GM19193 (cell line): ENCODE data around the gene CDH16.

Experiments
- POLR2A ChIP-seq: IDR thresholded peaks from 4 replicates; pipeline ENCODE4 v1.6.1; 2011; ENCODE audit not compliant: insufficient read depth, insufficient read length; ENCODE audit errors: extremely low read depth

Gene CDH16, protein sequence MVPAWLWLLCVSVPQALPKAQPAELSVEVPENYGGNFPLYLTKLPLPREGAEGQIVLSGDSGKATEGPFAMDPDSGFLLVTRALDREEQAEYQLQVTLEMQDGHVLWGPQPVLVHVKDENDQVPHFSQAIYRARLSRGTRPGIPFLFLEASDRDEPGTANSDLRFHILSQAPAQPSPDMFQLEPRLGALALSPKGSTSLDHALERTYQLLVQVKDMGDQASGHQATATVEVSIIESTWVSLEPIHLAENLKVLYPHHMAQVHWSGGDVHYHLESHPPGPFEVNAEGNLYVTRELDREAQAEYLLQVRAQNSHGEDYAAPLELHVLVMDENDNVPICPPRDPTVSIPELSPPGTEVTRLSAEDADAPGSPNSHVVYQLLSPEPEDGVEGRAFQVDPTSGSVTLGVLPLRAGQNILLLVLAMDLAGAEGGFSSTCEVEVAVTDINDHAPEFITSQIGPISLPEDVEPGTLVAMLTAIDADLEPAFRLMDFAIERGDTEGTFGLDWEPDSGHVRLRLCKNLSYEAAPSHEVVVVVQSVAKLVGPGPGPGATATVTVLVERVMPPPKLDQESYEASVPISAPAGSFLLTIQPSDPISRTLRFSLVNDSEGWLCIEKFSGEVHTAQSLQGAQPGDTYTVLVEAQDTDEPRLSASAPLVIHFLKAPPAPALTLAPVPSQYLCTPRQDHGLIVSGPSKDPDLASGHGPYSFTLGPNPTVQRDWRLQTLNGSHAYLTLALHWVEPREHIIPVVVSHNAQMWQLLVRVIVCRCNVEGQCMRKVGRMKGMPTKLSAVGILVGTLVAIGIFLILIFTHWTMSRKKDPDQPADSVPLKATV

DNA sequence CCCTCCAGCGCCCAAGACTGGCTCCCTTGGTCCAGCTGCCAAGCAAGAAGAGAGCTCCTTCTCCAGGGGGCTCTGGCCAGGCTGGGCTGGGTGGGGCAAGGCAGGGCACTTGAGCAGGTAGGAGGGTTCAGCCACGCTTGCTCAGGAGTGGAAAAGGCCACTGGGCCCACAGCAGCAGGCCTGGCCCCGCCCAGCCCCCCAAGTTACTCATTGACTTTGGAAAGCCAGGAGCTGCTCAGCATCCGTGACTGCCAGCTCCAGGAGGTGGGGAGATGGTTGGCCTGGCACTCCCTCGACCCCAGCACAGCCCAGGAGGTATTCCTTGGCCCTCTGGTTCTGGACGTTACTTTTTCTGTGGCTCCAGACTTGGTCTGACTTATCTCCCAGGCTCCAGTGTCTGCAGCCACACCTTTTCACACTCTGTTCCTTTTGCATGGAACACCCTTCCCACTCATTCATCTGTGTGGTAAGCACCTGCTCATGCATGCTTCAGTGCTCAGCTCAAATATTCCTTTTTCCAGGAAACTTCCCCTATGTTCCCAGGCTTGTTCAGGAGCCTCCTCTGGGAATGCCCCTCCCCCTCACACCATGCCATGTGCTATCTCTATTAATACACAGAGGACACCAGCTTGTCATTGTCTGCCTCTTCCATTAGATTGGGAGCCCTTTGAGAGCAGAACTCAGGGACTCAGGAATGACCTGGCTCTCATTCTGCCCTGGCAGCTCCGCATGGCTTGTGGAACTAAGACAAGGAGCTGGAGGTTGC, at the start of gene CDH16:
Gene CDH16 (minus strand): TSS at position 83 of the 766 bp plus-strand sequence. CDS start 820 bp downstream, outside the sequence.
- no peak for TF ChIP-seq POLR2A

DNA sequence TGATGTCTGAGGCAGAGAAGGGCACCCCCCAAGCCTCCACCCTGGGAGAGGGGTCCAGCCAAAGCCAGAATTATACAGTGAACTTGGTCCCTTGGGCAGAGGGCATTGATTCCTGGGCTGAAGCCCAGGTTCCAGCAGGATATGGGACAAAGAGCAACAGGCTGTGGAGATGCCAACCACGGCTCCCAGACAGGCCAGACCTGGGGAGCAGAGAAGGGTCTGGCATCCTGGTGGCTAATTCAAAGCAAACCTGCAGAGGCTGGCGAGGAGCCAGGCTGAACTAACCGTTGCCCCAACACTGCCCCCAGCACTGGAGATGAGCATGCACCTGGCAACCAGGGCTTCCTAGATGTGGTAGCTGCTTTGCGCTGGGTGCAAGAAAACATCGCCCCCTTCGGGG, 45.4 kb upstream of the CDH16 start:
- TF ChIP-seq POLR2A, result no peak

DNA sequence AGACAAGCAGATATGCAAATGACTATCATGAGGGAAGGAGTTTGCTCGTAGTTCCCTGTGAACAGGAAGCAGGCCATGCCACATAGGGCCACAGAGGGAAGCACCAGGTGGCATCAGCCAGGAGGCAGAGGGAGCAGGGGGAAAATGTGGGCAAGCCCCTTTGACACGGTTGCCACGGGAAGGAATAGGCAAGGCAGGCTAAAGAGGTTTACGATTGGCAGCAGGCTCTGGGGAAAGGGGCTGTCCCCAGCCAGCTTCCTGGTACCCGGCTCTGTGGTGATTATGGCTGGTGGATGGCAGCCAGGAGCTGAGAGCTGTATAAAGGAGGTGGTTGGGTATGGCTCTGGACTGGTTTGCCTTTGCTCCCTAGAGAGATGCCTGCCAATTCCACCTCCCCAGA, 43.2 kb upstream of the CDH16 start:
- no peak for TF ChIP-seq POLR2A

DNA sequence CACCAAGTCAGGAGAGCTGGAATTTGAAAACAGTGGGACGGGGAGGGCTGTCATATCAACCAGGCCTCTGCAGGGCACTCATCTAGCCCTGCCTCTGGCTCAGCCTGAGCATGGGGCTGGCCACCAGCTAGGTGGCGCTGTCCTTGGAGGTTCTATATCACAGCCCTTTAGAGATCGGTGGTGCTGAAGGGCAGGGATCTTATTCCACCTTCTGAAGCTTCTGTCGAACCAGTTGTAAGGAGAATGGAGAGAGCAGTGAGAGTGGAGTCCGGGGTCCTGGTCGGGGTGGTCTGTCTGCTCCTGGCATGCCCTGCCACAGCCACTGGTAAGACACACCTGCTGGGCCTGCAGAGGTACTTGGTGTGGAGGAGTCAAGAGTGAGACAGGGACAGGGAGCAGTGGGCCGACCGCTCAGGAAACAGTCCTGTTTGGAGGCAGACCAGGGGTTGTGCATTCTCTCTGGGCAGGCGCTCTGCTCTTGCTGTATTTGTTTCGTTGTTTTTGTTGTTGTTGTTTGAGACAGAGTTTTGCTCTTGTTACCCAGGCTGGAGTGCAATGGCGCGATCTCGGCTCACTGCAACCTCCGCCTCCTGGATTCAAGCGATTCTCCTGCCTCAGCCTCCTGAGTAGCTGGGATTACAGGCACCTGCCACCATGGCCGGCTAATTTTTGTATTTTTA, 42.5 kb upstream of the CDH16 start, which contains the start of gene CES3:
Gene CES3 (plus strand): TSS at position 202 of the 680 bp plus-strand sequence. CDS start 42 bp downstream, at position 244.
- TF ChIP-seq POLR2A, result no peak

DNA sequence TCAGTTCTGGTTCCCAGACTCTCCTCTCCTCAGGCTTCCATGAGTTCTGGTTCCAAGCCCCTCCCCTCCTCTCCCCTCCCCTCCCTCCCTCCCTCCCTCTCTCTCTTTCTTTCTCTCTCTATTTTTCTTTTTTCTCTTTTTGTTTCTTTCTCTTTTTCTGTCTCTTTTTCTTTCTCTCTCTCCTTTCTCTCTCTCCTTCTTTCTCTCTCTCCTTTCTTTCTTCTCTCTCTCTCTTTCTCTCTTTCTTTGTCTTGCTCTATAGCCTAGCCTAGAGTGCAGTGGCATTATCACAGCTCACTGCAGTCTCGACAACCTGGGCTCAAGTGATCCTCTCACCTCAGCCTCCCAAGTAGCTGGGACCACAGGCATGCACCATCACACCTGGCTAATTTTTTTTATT, 41.6 kb upstream of the CDH16 start:
- TF ChIP-seq POLR2A, result no peak

DNA sequence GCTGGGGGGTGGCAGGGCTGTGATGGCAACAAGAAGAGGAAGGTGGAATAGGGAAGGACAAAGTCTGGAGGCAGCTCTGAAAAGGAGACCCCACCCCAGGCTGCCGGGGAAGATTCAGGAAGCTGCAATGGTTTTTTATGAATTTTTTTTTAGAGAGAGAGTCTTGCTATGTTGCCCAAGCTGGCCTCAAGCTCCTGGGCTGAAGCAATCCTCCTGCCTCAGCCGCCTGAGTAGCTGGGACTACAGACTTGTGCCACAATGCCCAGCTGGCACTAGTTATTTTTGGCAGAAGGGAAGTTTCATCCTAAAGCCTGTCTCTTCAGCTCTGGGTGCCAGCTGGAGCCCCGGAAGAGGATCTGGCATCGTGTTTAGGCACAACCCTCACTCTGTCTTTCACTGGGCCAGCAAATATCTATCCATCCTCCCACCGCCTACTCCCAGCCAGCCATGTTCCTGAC, 41.0 kb upstream of the CDH16 start:
- TF ChIP-seq POLR2A, result no peak

DNA sequence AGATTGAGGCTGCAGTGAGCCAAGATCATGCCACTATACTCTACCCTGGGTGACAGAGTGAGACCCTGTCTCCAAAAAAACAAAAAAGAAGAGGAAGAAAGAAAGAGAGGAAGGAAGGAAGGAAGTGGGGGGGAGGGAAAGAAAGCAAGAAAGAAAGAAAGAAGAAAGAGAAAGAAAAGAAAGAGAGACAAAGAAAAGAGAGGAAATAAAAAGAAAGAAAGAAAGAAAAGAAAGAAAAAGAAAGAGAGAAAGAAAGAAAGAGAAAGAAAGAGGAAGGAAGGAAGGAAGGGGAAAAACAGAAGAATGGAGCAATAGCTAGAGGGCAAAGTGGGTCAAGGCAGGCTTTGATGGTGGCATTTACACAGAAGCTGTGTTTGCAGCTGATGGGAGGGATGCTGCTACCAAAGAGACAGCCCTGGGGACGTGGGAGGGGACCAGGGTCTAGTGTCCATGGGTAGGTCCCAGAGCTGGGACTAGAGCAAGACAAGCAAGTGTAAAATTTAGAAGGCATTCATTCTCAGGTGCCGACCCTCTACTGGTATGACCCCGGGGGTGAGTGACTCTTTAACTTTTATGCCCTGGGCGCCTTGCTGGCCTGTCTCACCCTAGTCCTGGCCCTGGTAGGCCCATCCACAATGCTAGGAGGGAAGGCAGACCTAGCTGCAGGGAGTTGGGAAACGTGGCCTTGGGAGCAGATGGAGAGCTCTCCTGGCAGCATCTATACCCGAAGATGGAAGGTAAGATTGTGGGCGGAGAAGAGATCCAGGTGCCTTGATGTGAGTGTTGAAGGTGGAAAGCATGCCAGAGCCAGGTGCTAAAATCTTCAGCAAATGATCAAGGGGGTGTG, 40.4 kb upstream of the CDH16 start:
- TF ChIP-seq POLR2A, result no peak

DNA sequence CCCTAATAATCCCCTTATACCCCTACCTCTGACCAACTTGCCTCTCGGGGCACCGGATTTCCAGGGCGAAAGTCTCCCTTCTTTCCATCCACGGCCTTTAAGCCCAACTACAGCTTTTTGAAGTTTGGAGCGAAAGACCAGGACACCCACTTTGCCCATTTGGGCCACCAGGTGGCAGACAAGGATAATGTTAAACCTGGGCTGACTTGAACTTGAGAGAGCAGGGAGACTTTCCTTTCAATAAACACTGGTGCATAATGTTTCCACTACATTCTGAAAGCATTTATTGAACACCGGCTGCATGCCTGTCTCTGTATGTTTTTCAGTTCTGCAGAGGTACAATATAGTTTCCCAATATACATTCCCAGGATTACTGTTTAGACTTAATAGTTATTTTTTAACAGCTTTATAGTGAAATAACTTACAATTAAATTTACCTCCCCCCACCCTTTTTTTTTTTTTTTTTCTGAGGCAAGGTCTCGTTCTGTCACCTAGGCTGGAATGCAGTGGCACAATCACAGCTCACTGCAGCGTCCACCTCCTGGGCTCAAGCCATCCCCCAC, 35.5 kb upstream of the CDH16 start:
- TF ChIP-seq POLR2A, result no peak

DNA sequence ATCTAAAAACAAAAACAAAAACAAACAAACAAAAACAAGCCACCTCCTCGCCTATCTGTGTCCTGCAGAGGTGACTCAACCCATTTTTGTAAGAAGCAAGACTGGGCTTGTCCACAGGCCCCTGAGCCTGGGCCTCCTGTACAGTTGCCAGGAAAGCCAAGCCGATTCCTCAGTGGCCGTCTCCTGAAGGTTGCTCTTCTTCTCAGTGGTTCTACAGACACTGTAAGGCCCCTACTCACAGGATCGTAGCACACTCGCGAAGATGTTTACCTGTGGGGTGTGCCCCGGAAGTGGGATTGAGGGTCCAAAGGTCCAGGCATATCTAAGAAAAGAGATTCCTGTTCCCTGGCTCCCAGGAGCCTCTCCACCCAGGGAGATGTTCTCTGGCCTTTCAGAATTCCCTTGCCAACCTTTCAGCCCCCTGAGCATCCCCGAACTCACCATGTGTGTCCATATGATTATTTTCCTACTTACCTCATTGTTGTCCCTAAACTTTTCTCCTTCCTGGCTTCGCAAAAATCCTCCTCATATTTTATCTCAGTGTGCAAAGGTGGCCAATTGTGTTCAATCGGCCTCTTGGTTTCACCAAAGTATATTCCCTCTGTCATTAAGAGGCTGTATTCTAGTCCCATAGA, 34.9 kb upstream of the CDH16 start:
- TF ChIP-seq POLR2A, result no peak

DNA sequence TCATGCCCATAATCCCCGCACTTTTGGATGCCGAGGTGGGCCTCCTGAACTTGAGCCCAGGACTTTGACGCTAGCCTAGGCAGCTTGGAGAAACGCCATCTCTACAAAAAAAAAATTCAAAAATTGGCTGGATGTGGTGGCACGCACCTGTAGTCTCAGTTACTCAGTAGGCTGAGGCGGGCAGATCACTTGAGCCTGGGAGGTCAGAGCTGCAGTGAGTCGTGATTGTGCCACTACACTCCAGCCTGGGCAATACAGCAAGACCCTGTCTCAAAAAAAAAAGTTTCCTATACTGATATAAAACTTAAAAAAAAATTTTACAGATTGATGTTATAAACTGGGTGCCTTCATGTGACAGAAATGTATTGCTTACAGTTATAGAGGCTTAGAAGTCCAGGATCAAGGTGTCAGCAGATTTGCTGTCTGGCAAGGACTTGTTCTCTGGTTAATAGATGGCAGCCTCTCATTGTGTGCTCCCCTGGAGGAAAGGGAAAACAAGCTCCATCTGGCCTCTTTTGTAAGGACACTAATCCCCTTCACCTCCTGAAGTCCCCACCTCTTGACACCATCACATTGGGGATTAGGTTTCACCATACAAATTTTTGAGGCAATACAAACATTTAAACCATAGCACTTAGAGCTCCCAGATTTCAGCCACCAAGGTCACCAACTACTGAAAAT, 33.9 kb upstream of the CDH16 start:
- TF ChIP-seq POLR2A, result no peak

DNA sequence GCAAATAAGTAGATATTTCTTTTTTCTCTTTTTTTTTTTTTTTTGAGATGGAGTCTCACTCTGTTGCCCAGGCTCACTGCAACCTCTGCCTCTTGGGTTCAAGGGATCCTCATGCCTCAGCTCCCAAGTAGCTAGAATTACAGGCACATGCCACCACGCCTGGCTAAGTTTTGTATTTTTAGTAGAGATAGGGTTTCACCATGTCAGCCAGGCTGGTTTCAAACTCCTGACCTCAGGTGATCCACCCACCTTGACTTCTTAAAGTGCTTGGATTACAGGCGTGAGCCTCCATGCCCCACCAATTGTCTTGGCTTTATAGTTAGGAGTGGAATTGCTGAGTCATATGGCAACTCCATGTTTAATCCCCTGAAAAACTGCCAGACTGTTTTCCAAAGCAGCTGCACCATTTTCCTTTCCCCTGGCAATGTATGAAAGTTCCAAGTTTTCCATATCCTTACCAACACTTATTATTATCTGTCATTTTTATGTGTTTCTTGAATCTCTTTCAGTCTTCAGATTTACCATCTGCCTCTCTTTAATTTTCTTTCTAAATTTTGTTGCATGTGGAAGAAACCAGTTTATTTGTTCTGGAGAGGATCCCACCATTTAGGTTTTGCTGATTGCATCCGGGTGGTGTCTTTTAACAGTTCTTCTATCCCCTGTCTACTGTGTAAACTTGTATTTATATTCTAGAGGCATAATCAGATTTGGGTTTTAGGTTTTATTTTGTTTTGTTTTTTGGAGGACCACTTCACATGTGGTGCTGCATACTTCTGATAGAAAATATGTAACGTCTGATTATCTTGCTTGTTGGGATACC, 32.5 kb upstream of the CDH16 start:
- no peak for TF ChIP-seq POLR2A
